GM23248 (cell line): ENCODE results near the gene PLCB1. TPM values are rescaled to one million over a fixed set of nuclear protein-coding genes. Genes with fewer than 3 reads are reported as not detected.

Experiments
- DNase-seq: peaks from one replicate; pipeline ENCODE4 v3.0.0-alpha.2; 2015
- H2AFZ ChIP-seq: fragments of 200-600 bp; sonication (generic); 2 replicates; pipeline ENCODE4 v1.6.1; 2016; ENCODE audit warnings: antibody characterized with exemption
- H3F3A ChIP-seq: fragments of 200-600 bp; sonication (generic); 2 replicates; pipeline ENCODE4 v1.6.1; 2016; ENCODE audit warnings: mild to moderate bottlenecking, antibody characterized with exemption, mixed run types; ENCODE audit not compliant: insufficient read depth
- H3K27ac ChIP-seq: fragments of 200-600 bp; sonication (generic); 2 replicates; pipeline ENCODE4 v1.5.1; 2016; ENCODE audit warnings: mild to moderate bottlenecking
- H3K27me3 ChIP-seq: fragments of 200-600 bp; sonication (generic); replicated peaks from 2 replicates; pipeline ENCODE4 v1.6.1; 2016; ENCODE audit warnings: mild to moderate bottlenecking; ENCODE audit not compliant: insufficient read depth
- H3K36me3 ChIP-seq: fragments of 200-600 bp; sonication (generic); 2 replicates; pipeline ENCODE4 v1.6.1; 2016; ENCODE audit warnings: low read depth, mild to moderate bottlenecking
- H3K4me1 ChIP-seq: fragments of 200-600 bp; sonication (generic); 2 replicates; pipeline ENCODE4 v1.6.1; 2016; ENCODE audit warnings: mild to moderate bottlenecking; ENCODE audit not compliant: insufficient read depth
- H3K4me2 ChIP-seq: fragments of 200-600 bp; sonication (generic); one replicate; pipeline ENCODE4 v1.6.1; 2016; ENCODE audit warnings: mild to moderate bottlenecking; ENCODE audit not compliant: unreplicated experiment
- H3K4me3 ChIP-seq: fragments of 200-600 bp; sonication (generic); 2 replicates; pipeline ENCODE4 v1.5.1; 2016; ENCODE audit warnings: mild to moderate bottlenecking
- H3K79me2 ChIP-seq: fragments of 200-600 bp; sonication (generic); 2 replicates; pipeline ENCODE4 v1.6.1; 2016; ENCODE audit warnings: mild to moderate bottlenecking; ENCODE audit not compliant: insufficient read depth
- H3K9ac ChIP-seq: fragments of 200-600 bp; sonication (generic); 2 replicates; pipeline ENCODE4 v1.6.1; 2016; ENCODE audit warnings: mild to moderate bottlenecking
- H3K9me2 ChIP-seq: fragments of 200-600 bp; sonication (generic); 2 replicates; pipeline ENCODE4 v1.6.1; 2016; ENCODE audit warnings: mixed run types, mild to moderate bottlenecking, moderate library complexity; ENCODE audit not compliant: insufficient read depth
- H3K9me3 ChIP-seq: fragments of 200-600 bp; sonication (generic); one replicate; pipeline ENCODE4 v1.6.1; 2017; ENCODE audit warnings: low read depth
- H4K20me1 ChIP-seq: fragments of 200-600 bp; sonication (generic); 2 replicates; pipeline ENCODE4 v1.6.0; 2016; ENCODE audit not compliant: insufficient read depth
- EZH2 ChIP-seq: fragments of 200-600 bp; sonication (generic); IDR thresholded peaks from 2 replicates; pipeline ENCODE4 v1.6.1; 2018; ENCODE audit warnings: antibody characterized with exemption, mild to moderate bottlenecking; ENCODE audit not compliant: insufficient read depth, poor library complexity, severe bottlenecking
- EZH2phosphoT487 ChIP-seq: fragments of 200-600 bp; sonication (generic); IDR thresholded peaks from 2 replicates; pipeline ENCODE4 v1.6.1; 2018; ENCODE audit warnings: antibody characterized with exemption, moderate library complexity, mild to moderate bottlenecking, low read depth; ENCODE audit not compliant: insufficient read depth
- WGBS, 2 experiments: methylation state at CpG; one replicate each; pipeline ENCODE4 v1.1.6; 2015 to 2017; ENCODE audit warnings: low lambda C conversion rate in 2 of 2, low coverage in 1 of 2; ENCODE audit errors: missing lambda C conversion rate in 2 of 2; 5-methylcytosine and 5-hydroxymethylcytosine counted together
- in situ Hi-C: fragments of 300-500 bp; cut with MboI; formaldehyde crosslinking; loops from 2 replicates; pipeline ENCODE4 v1.15.0; 2020
- polyA plus RNA-seq: library from polyadenylated mRNA; unstranded; fragments of >200 nt; fragmentation: Nextera tagmentation; extraction: Ambion mirVana; gene quantifications from 2 replicates; pipeline ENCODE4 v1.2.1, GENCODE V29; 2016
- total RNA-seq: library from RNA; depleted of rRNA; stranded (reverse); fragments of >200 nt; shearing (Covaris generic); gene quantifications from 2 replicates; pipeline ENCODE4 v1.2.3, GENCODE V29; 2014

The PLCB1 gene
- total and polyA plus RNA-seq, 2 experiments from 2014 or later = 3.7 to 12.8 TPM

GRCh38 chr20:8228315-8228714 is 96.2 kb downstream of the PLCB1 start:
- TF ChIP-seq EZH2phosphoT487 (no peak), EZH2 (no peak)
- no peak for DNase-seq
- Histone ChIP-seq H3K4me1 (peaks cover 13% of the 10 kb centered on the region), H3K4me2 (no peak overlapping the region), H3K9ac (no peak overlapping the region), H3K27me3 (no peaks in the 10 kb centered on the region), H3K9me2 (no peaks in the 10 kb centered on the region), H3K4me3 (no peak overlapping the region), H3F3A (peaks cover 7% of the 10 kb centered on the region), H3K27ac (no peak overlapping the region), H4K20me1 (no peaks in the 10 kb centered on the region), H3K36me3 (no peaks in the 10 kb centered on the region), H3K79me2 (no peaks in the 10 kb centered on the region), H2AFZ (no peak overlapping the region), H3K9me3 (no peaks in the 10 kb centered on the region)
- 75 to 87% methylated on average over 3 of the region's 3 CpGs for WGBS, 2 experiments
- in situ Hi-C loops = no loop called here

GRCh38 chr20:8229090-8229489 is 97.0 kb downstream of the PLCB1 start:
- Histone ChIP-seq H3K27me3 (no peaks in the 10 kb centered on the region), H3K4me3 (no peak overlapping the region), H3K27ac (no peak overlapping the region), H3K9me2 (no peaks in the 10 kb centered on the region), H4K20me1 (no peaks in the 10 kb centered on the region), H3K36me3 (no peaks in the 10 kb centered on the region), H3K4me1 (peaks cover 5% of the 10 kb centered on the region), H3K9ac (no peak overlapping the region), H3K79me2 (no peaks in the 10 kb centered on the region), H3K9me3 (no peaks in the 10 kb centered on the region), H3F3A (no peaks in the 10 kb centered on the region), H2AFZ (no peak overlapping the region), H3K4me2 (no peak overlapping the region)
- in situ Hi-C loops = no loop called here
- TF ChIP-seq EZH2 (no peak), EZH2phosphoT487 (no peak)
- 100% methylated on average over 1 of the region's 1 CpG for WGBS, 2 experiments
- DNase-seq = no peak

DNA sequence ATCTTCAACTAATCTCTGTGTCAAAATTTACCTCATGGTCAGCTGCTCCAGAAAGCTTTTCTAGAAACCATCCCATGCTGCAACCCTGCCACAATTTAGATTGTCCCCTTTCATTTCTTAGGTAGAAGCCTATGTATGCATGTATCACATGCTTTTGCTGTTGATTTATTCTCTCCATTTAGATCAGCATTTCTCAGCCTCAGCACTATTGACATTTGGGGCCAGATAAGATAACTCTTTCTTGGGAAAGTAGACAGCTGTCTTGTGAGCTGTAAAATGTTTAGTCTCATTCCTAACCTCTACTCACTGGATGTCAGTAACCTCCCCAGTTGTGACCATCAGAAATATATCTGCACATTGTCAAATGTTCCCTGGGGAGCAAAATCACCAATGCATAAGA is 99.0 kb downstream of the PLCB1 start:
- Histone ChIP-seq H3K4me2 (no peak overlapping the region), H3F3A (no peaks in the 10 kb centered on the region), H3K4me3 (no peak overlapping the region), H3K9me2 (no peaks in the 10 kb centered on the region), H3K9me3 (no peaks in the 10 kb centered on the region), H3K27me3 (no peaks in the 10 kb centered on the region), H3K27ac (no peak overlapping the region), H4K20me1 (no peaks in the 10 kb centered on the region), H3K79me2 (no peaks in the 10 kb centered on the region), H3K4me1 (peaks cover 10% of the 10 kb centered on the region; the same call in 1 of the 2 replicates), H3K36me3 (no peaks in the 10 kb centered on the region), H2AFZ (no peak overlapping the region), H3K9ac (no peak overlapping the region)
- DNase-seq = no peak
- TF ChIP-seq EZH2 (no peak), EZH2phosphoT487 (no peak)
- in situ Hi-C loops = no loop called here

GRCh38 chr20:8232332-8232731 is 100.3 kb downstream of the PLCB1 start:
- Histone ChIP-seq H3K9ac (no peak overlapping the region), H3F3A (no peaks in the 10 kb centered on the region), H3K27ac (no peak overlapping the region), H3K9me2 (no peaks in the 10 kb centered on the region), H3K4me2 (no peak overlapping the region), H3K79me2 (no peaks in the 10 kb centered on the region), H3K9me3 (no peaks in the 10 kb centered on the region), H3K27me3 (no peaks in the 10 kb centered on the region), H3K36me3 (no peaks in the 10 kb centered on the region), H3K4me1 (peaks cover 8% of the 10 kb centered on the region; the same call in 1 of the 2 replicates), H2AFZ (no peak overlapping the region), H3K4me3 (no peak overlapping the region), H4K20me1 (no peaks in the 10 kb centered on the region)
- in situ Hi-C loops = no loop called here
- TF ChIP-seq EZH2phosphoT487 = no peak
- no peak for TF ChIP-seq EZH2
- no peak for DNase-seq
- 36 to 39% methylated on average over 3 of the region's 3 CpGs for WGBS, 2 experiments

DNA sequence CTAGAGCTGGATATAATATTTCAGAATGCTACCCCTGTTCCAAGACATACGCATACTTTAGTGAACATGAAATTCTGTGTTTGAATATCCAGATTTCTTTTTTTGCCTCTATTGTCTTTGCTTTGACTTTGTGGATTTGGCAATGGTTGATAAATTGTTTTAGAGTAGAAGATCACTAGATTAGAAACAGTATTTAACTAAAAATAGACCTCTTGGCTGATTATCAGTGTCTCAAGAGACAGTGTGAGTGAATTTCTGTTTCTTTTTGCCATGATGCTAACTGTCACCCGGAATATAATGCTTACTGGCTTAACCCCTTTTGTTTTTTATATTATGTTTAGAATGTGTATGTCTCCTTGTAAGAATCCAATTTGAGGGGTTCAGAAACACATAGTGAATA is 102.5 kb downstream of the PLCB1 start:
- no peaks in the 10 kb centered on the region for H3K27me3 ChIP-seq
- no peaks in the 10 kb centered on the region for H3K9me3 ChIP-seq
- no peaks in the 10 kb centered on the region for H4K20me1 ChIP-seq
- in situ Hi-C loops = no loop called here
- H3K9me2 ChIP-seq = no peaks in the 10 kb centered on the region
- TF ChIP-seq EZH2 = no peak
- no peak for TF ChIP-seq EZH2phosphoT487
- no peak overlapping the region for H3K27ac ChIP-seq
- no peak for DNase-seq
- peak overlapping the region; percentile 11 for H3K4me2 ChIP-seq
- H3F3A ChIP-seq = no peaks in the 10 kb centered on the region
- H3K36me3 ChIP-seq = no peaks in the 10 kb centered on the region
- H3K79me2 ChIP-seq = no peaks in the 10 kb centered on the region
- H3K4me1 ChIP-seq = 0 out of 2 replicates have a peak, but pooled peaks cover 6% of the 10 kb centered on the region
- no peak overlapping the region for H3K4me3 ChIP-seq
- H3K9ac ChIP-seq = no peak overlapping the region
- 53 to 56% methylated on average over 2 of the region's 2 CpGs for WGBS, 2 experiments
- H2AFZ ChIP-seq = no peak overlapping the region
